Stimulated activated CD4-positive, alpha-beta T cell treated with anti-CD3 and anti-CD28 coated beads, Interleukin-2, amount 100 ng/mL, for 48 hours (primary cell): Measurements from ENCODE around the gene RPS6KB2.
A peak's percentile ranks its signal among the peaks of the same experiment; 100 is the strongest.

ENCODE experiments used
- DNase-seq, 2 donors: peaks; one replicate each; pipeline ENCODE4 v3.0.0-alpha.2; 2020

RPS6KB2 gene

GRCh38 chr11:67428052-67429001, at the start of gene RPS6KB2:
RPS6KB2 (plus strand) TSS chr11:67428494; CDS start chr11:67428546, 52 bp downstream.
- DNase-seq = peak; percentile 100

GRCh38 chr11:67378544-67378943, 49.8 kb upstream of the RPS6KB2 start:
- no peak for DNase-seq

GRCh38 chr11:67379061-67380058, 48.9 kb upstream of the RPS6KB2 start:
- no peak for DNase-seq

- no peak for DNase-seq
Observed at GRCh38 chr11:67381244-67381972, 46.9 kb upstream of the RPS6KB2 start.

GRCh38 chr11:67382276-67383136, 45.8 kb upstream of the RPS6KB2 start:
- peak; percentile 82 to 83 for DNase-seq

GRCh38 chr11:67384851-67385366, 43.4 kb upstream of the RPS6KB2 start:
- DNase-seq = no peak

GRCh38 chr11:67387069-67387468, 41.2 kb upstream of the RPS6KB2 start:
- DNase-seq = no peak

GRCh38 chr11:67387518-67387917, 40.8 kb upstream of the RPS6KB2 start:
- no peak for DNase-seq

- no peak for DNase-seq
Observed at GRCh38 chr11:67389477-67389876, 38.8 kb upstream of the RPS6KB2 start.

- no peak for DNase-seq
Observed at GRCh38 chr11:67390947-67391303, 37.4 kb upstream of the RPS6KB2 start.

- DNase-seq = peak; percentile 90 to 92
Observed at GRCh38 chr11:67391304-67392182, 36.8 kb upstream of the RPS6KB2 start, which contains the start of gene RAD9A. RAD9A (plus strand) TSS chr11:67391986; CDS start chr11:67392045, 59 bp downstream.

- DNase-seq = no peak
Observed at GRCh38 chr11:67392183-67392715, 36.0 kb upstream of the RPS6KB2 start.

- DNase-seq = no peak
Observed at GRCh38 chr11:67393437-67393836, 34.9 kb upstream of the RPS6KB2 start.

GRCh38 chr11:67393990-67394389, 34.3 kb upstream of the RPS6KB2 start:
- DNase-seq = no peak

GRCh38 chr11:67395555-67396258, 32.6 kb upstream of the RPS6KB2 start:
- DNase-seq = no peak

- DNase-seq = no peak
Observed at GRCh38 chr11:67396259-67396581, 32.1 kb upstream of the RPS6KB2 start.

- no peak for DNase-seq
Observed at GRCh38 chr11:67396587-67397389, 31.5 kb upstream of the RPS6KB2 start.

- no peak for DNase-seq
Observed at GRCh38 chr11:67397536-67397935, 30.8 kb upstream of the RPS6KB2 start.
